GM13976 (cell line): ENCODE measurements around the gene ARHGAP28.
"Not testable (repeated sequence)": the region's sequence is repeated elsewhere in the genome, so short reads cannot be mapped to it uniquely, and the experiment has no call there.

Experiments used
- DNase-seq: peaks from one replicate; pipeline ENCODE4 v3.0.0; 2012; ENCODE audit warnings: low spot score
- CTCF ChIP-seq: IDR thresholded peaks from 2 replicates; pipeline ENCODE4 v1.5.1; 2012; ENCODE audit warnings: borderline replicate concordance, mild to moderate bottlenecking; ENCODE audit not compliant: insufficient read depth; ENCODE audit errors: extremely low read depth, missing control alignments, control extremely low read depth
- in situ Hi-C: fragments of 300-500 bp; cut with MboI; formaldehyde crosslinking; loops from one replicate; pipeline ENCODE4 v1.12.0; 2022; ENCODE audit warnings: low sequenced_read_pairs, mixed read lengths, inconsistent platforms; ENCODE audit not compliant: unreplicated experiment

Gene ARHGAP28

GRCh38 chr18:6934859-6935258 is 205.3 kb downstream of the ARHGAP28 start:
- in situ Hi-C loops: no loop called here
- no peak for TF ChIP-seq CTCF
- DNase-seq: no peak

DNA sequence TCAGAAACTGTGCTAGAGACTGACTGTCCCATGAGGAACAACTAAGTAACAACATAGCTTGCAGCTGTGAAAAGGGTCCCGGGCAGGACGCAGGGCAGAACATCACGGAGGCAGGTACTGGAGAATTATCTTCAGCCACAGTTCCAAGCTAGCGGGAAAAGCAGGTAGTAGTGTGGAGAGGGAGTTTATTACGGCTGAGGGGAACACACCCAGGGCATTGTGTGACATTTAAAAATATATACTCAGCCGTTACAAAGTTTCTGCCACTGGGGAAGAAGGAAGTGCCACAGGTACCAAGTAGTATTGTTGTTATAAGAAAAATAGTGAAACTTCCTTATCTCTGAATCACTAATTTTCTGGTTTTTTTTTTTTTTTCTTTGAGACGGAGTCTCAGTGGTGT is 208.5 kb downstream of the ARHGAP28 start:
- in situ Hi-C loops: no loop called here
- no peak for TF ChIP-seq CTCF
- DNase-seq: no peak

GRCh38 chr18:6938403-6938802 is 208.9 kb downstream of the ARHGAP28 start:
- DNase-seq, in situ Hi-C loops: not testable (repeated sequence)

GRCh38 chr18:6939972-6940371 is 210.5 kb downstream of the ARHGAP28 start:
- no peak for DNase-seq
- no peak for TF ChIP-seq CTCF
- in situ Hi-C loops: no loop called here

DNA sequence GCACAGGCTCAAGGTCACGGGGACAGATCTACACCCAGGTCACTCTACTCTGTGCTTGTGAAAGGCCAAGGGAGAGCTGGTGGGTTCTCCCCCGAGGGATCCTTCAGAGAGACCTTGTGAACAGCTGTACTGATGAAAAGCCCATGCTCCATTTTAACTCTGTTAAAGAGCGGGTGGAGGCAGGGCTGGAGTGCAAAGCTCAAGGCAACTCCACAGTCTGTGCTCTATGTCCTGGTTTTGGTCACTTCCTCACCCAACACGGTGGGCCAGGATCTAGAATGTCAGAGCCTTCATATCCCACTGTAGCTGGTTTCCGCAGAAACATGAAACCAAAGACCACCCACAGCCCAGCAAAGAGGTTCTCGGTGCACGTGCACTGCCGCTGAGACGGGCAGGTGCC is 210.9 kb downstream of the ARHGAP28 start:
- in situ Hi-C loops: no loop called here
- DNase-seq: no peak

DNA sequence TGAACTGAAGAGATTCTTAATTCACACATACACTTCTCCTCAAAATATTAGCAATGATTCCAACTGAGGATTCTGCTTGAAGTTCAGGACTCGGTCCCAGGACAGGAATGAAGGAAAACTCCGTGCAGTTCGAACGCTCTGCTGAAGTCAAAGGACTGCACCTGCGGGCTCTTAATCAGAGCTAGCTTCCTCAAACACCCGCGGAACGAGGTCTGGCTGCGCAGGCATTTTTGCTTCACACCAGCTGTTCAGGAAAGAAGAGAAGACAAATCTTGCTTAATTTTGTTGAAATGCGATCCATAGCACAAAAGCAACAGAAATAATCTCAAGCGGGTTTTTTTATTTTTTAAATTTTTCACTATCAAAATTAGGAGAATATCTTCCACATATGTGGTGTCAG is 212.5 kb downstream of the ARHGAP28 start:
- in situ Hi-C loops: no loop called here

More for the DNA sequence above, 210.9 kb downstream of the ARHGAP28 start:
- no peak for TF ChIP-seq CTCF

DNA sequence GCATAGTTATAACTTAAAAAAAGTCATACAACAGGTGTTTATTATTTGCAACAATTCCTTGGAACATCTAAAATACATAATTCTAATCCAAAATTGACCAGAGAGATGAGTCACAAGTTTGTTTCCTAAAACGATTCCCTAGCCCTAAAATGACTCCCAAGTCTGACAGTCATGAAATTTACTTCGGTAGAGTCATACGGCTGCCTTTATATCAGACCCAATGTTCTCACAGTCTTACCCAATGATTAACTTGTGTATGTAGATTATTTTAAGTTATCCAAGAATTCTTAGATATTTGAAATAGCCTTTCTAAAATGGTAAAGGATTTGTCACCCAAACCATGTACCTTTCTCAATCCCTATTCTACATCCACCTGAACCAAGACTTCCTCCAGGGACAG is 213.2 kb downstream of the ARHGAP28 start:
- no peak for DNase-seq
- TF ChIP-seq CTCF: no peak
- in situ Hi-C loops: no loop called here

More for the DNA sequence above, 212.5 kb downstream of the ARHGAP28 start:
- DNase-seq: no peak
- no peak for TF ChIP-seq CTCF
